Kidney (tissue), 14 donors: ENCODE measurements around the gene TSGA10IP. TPM values are rescaled to one million over a fixed set of nuclear protein-coding genes. Genes with fewer than 3 reads are reported as not detected.

ENCODE experiments used
- DNase-seq, 5 donors: peaks; one replicate each; pipeline ENCODE4 v3.0.0-alpha.2; 2013 to 2020
- FAIRE-seq: peaks from 2 replicates; lab custom pipeline; 2012; peaks lifted over from hg19 to GRCh38; lab: Jason Lieb, UNC
- H3K27ac ChIP-seq, 2 donors: one replicate each; pipeline ENCODE4 v1.7.0; 2013; ENCODE audit warnings: low read depth in 2 of 2, low read length in 2 of 2, inconsistent platforms in 1 of 2
- H3K27me3 ChIP-seq: one replicate; pipeline ENCODE4 v1.7.1; 2013; ENCODE audit warnings: low read length, inconsistent platforms; ENCODE audit not compliant: control insufficient read depth, insufficient read depth
- H3K36me3 ChIP-seq, 3 donors: one replicate each; pipeline versions ENCODE4 v1.7.0 to v1.7.1; 2013; ENCODE audit warnings: low read length in 3 of 3, control low read depth in 1 of 3, inconsistent platforms in 1 of 3; ENCODE audit not compliant: insufficient read depth in 3 of 3, control insufficient read depth in 2 of 3
- H3K4me1 ChIP-seq, 3 donors: one replicate each; pipeline versions ENCODE4 v1.7.0 to v1.7.1; 2013; ENCODE audit warnings: low read length in 3 of 3, inconsistent platforms in 1 of 3, low read depth in 1 of 3; ENCODE audit not compliant: control insufficient read depth in 2 of 3, insufficient read depth in 2 of 3
- H3K4me3 ChIP-seq, 3 donors: one replicate each; pipeline versions ENCODE4 v1.7.0 to v1.8.1; 2013; ENCODE audit warnings: low read length in 3 of 3, control low read depth in 1 of 3, inconsistent platforms in 1 of 3
- H3K9ac ChIP-seq, 3 donors: one replicate each; pipeline versions ENCODE4 v1.7.0 to v1.7.1; 2013; ENCODE audit warnings: low read length in 3 of 3, control low read depth in 1 of 3, inconsistent platforms in 1 of 3
- H3K9me3 ChIP-seq, 3 donors: one replicate each; pipeline versions ENCODE4 v1.7.0 to v1.7.1; 2013; ENCODE audit warnings: low read length in 3 of 3, control low read depth in 1 of 3, inconsistent platforms in 1 of 3; ENCODE audit not compliant: control insufficient read depth in 2 of 3, insufficient read depth in 1 of 3
- CTCF ChIP-seq: IDR thresholded peaks from 3 replicates; pipeline ENCODE4 v1.5.1; 2012; ENCODE audit warnings: mild to moderate bottlenecking, moderate library complexity, borderline replicate concordance; ENCODE audit not compliant: insufficient read depth; ENCODE audit errors: extremely low read depth
- intact Hi-C: fragments of 100-400 bp; cut with DNase I; formaldehyde crosslinking; loops from one replicate; pipeline ENCODE4 v1.11.1; 2022
- polyA plus RNA-seq: library from polyadenylated mRNA; stranded (reverse); fragments of 350-450 nt; fragmentation: Illumina TruSeq; extraction: RNeasy Lipid Tissue Mini Kit (QIAGEN cat#74804); gene quantifications from one replicate; pipeline ENCODE4 v1.2.3, GENCODE V29; 2014; ENCODE audit warnings: low read depth, low replicate concordance; ENCODE audit not compliant: insufficient read depth
- total RNA-seq: library from RNA; stranded (reverse); fragmentation: NEBNext Ultra II Directional; extraction: Animal tissue kit (Norgen Biotek cat#: 25700); gene quantifications from one replicate; pipeline ENCODE4 v1.2.1, GENCODE V29; 2021
- donor health status: control.
- donor health status: control.
- donor health status: control.
- donor health status: control.
- donor health status: control.
- donor health status: DM: yes; HTN: yes; CAD: no.
- donor health status: Normal renal cell carcinoma (clear cell type).

Gene TSGA10IP
- total and polyA plus RNA-seq, 2 donors from 2014 or later: not detected

- H3K9ac ChIP-seq: no peak overlapping the region
- FAIRE-seq: no peak
- H3K4me1 ChIP-seq: no peaks in the 10 kb centered on the region
- intact Hi-C loops: no loop called here
- DNase-seq: no peak
- no peak for TF ChIP-seq CTCF
- H3K9me3 ChIP-seq: no peaks in the 10 kb centered on the region
- peaks cover 0 to 20% (median 0%) of the 10 kb centered on the region in 3 donors for H3K36me3 ChIP-seq
- no peak overlapping the region for H3K27ac ChIP-seq
- H3K27me3 ChIP-seq: no peaks in the 10 kb centered on the region
- H3K4me3 ChIP-seq: no peak overlapping the region
Observed at GRCh38 chr11:65977621-65978390, 32.5 kb downstream of the TSGA10IP start.

GRCh38 chr11:65978391-65979238 is 33.3 kb downstream of the TSGA10IP start:
- Histone ChIP-seq H3K36me3 (peaks cover 0 to 20% (median 0%) of the 10 kb centered on the region in 3 donors), H3K9me3 (no peaks in the 10 kb centered on the region), H3K4me3 (no peak overlapping the region), H3K9ac (no peak overlapping the region), H3K27ac (no peak overlapping the region), H3K27me3 (no peaks in the 10 kb centered on the region), H3K4me1 (no peaks in the 10 kb centered on the region)
- FAIRE-seq: no peak
- no peak for DNase-seq
- no peak for TF ChIP-seq CTCF
- intact Hi-C loops: no loop called here

GRCh38 chr11:65979261-65979759 is 34.0 kb downstream of the TSGA10IP start:
- no peak for FAIRE-seq
- no peak for TF ChIP-seq CTCF
- H3K36me3 ChIP-seq: peaks cover 0 to 20% (median 0%) of the 10 kb centered on the region in 3 donors
- no peak overlapping the region for H3K9ac ChIP-seq
- no peaks in the 10 kb centered on the region for H3K4me1 ChIP-seq
- peak in 1 of 5 donors; percentile 58 for DNase-seq
- no peaks in the 10 kb centered on the region for H3K27me3 ChIP-seq
- intact Hi-C loops: no loop called here
- no peaks in the 10 kb centered on the region for H3K9me3 ChIP-seq
- no peak overlapping the region for H3K27ac ChIP-seq
- H3K4me3 ChIP-seq: no peak overlapping the region
